Suprapubic skin (tissue), 4 donors: Measurements from ENCODE around the gene METTL8. TPM values are rescaled to one million over a fixed set of nuclear protein-coding genes. Genes with fewer than 3 reads are reported as not detected.

Experiments used
- DNase-seq, 2 donors: peaks; one replicate each; pipeline ENCODE4 v3.0.0-alpha.2; 2019; ENCODE audit warnings: low spot score in 2 of 2
- H3K27ac ChIP-seq: fragments of 200-600 bp; sonication (generic); one replicate; pipeline ENCODE4 v1.5.1; 2019
- H3K27me3 ChIP-seq: fragments of 200-600 bp; sonication (generic); one replicate; pipeline ENCODE4 v1.5.1; 2019
- H3K36me3 ChIP-seq: fragments of 200-600 bp; sonication (generic); one replicate; pipeline ENCODE4 v1.5.1; 2019
- H3K4me1 ChIP-seq: fragments of 200-600 bp; sonication (generic); one replicate; pipeline ENCODE4 v1.5.1; 2019
- H3K4me3 ChIP-seq: fragments of 200-600 bp; sonication (generic); one replicate; pipeline ENCODE4 v1.5.1; 2019; ENCODE audit warnings: mild to moderate bottlenecking
- H3K9me3 ChIP-seq: fragments of 200-600 bp; sonication (generic); one replicate; pipeline ENCODE4 v1.5.1; 2019
- CTCF ChIP-seq, 2 donors: fragments of 200-600 bp in 1 of 2; fragments of 450-650 bp in 1 of 2; sonication (generic) in 1 of 2; IDR thresholded peaks; one replicate each; pipeline ENCODE4 v1.5.1; 2016 to 2019; ENCODE audit warnings: antibody characterized with exemption in 2 of 2, mild to moderate bottlenecking in 1 of 2, moderate library complexity in 1 of 2
- EP300 ChIP-seq: sonication (generic); formaldehyde crosslinking; IDR thresholded peaks from one replicate; pipeline ENCODE4 v1.6.1; 2017; ENCODE audit warnings: antibody characterized with exemption
- POLR2A ChIP-seq, 2 donors: fragments of 450-650 bp; IDR thresholded peaks; one replicate each; pipeline ENCODE4 v1.6.1; 2017; ENCODE audit warnings: antibody characterized with exemption in 2 of 2, mild to moderate bottlenecking in 2 of 2, moderate library complexity in 2 of 2
- POLR2AphosphoS5 ChIP-seq, 3 donors: sonication (generic); formaldehyde crosslinking; IDR thresholded peaks; one replicate each; pipeline ENCODE4 v1.6.1; 2017; ENCODE audit warnings: antibody characterized with exemption in 3 of 3
- WGBS: methylation state at CpG from one replicate; pipeline ENCODE4 v1.1.5; 2018; 5-methylcytosine and 5-hydroxymethylcytosine counted together
- total RNA-seq, 4 donors: library from RNA; depleted of rRNA; stranded (reverse); fragments of >200 nt; gene quantifications; one replicate each; pipeline ENCODE4 v1.1.0, GENCODE V29; 2016

METTL8 gene
- total RNA-seq, 4 donors from 2014 or later, result 35.8 to 42.5 (median 38.7) TPM

GRCh38 chr2:171346723-171347557, 86.8 kb downstream of the METTL8 start:
- peaks cover 20% of the 10 kb centered on the region for H3K4me1 ChIP-seq
- H3K9me3 ChIP-seq, result no peaks in the 10 kb centered on the region
- no peak for DNase-seq
- H3K27ac ChIP-seq, result peak overlapping the region; percentile 65
- H3K4me3 ChIP-seq, result no peak overlapping the region
- no peaks in the 10 kb centered on the region for H3K36me3 ChIP-seq
- TF ChIP-seq POLR2AphosphoS5 (IDR thresholded peaks at IDR 0.05), result no peak
- TF ChIP-seq CTCF (IDR thresholded peaks at IDR 0.05), result no peak
- no peak for TF ChIP-seq EP300
- TF ChIP-seq POLR2A (IDR thresholded peaks at IDR 0.05), result no peak
- no peaks in the 10 kb centered on the region for H3K27me3 ChIP-seq
- WGBS, result 70% methylated on average over 10 of the region's 10 CpGs

GRCh38 chr2:171345971-171346722, 87.6 kb downstream of the METTL8 start:
- H3K4me3 ChIP-seq, result no peak overlapping the region
- no peaks in the 10 kb centered on the region for H3K36me3 ChIP-seq
- no peak for DNase-seq
- TF ChIP-seq POLR2A (IDR thresholded peaks at IDR 0.05), result no peak
- TF ChIP-seq EP300, result no peak
- no peak for TF ChIP-seq POLR2AphosphoS5 (IDR thresholded peaks at IDR 0.05)
- TF ChIP-seq CTCF (IDR thresholded peaks at IDR 0.05), result no peak
- peaks cover 20% of the 10 kb centered on the region for H3K4me1 ChIP-seq
- peak overlapping the region; percentile 23 for H3K27ac ChIP-seq
- H3K27me3 ChIP-seq, result no peaks in the 10 kb centered on the region
- WGBS, result 95% methylated on average over 3 of the region's 3 CpGs
- H3K9me3 ChIP-seq, result no peaks in the 10 kb centered on the region

- TF ChIP-seq EP300, result no peak
- TF ChIP-seq POLR2AphosphoS5 (IDR thresholded peaks at IDR 0.05), result no peak
- no peak for TF ChIP-seq POLR2A (IDR thresholded peaks at IDR 0.05)
- no peak for TF ChIP-seq CTCF (IDR thresholded peaks at IDR 0.05)
- Histone ChIP-seq H3K27ac (no peak overlapping the region), H3K36me3 (no peaks in the 10 kb centered on the region), H3K4me3 (no peak overlapping the region), H3K27me3 (no peaks in the 10 kb centered on the region), H3K4me1 (peaks cover 20% of the 10 kb centered on the region), H3K9me3 (no peaks in the 10 kb centered on the region)
- no peak for DNase-seq
- 97% methylated on average over 2 of the region's 2 CpGs for WGBS
These were observed 89.6 kb downstream of the METTL8 start for GRCh38 chr2:171344182-171344581.

- 17% methylated on average over 1 of the region's 1 CpG for WGBS
- H3K27me3 ChIP-seq, result no peaks in the 10 kb centered on the region
- no peak overlapping the region for H3K4me3 ChIP-seq
- H3K36me3 ChIP-seq, result no peaks in the 10 kb centered on the region
- H3K9me3 ChIP-seq, result no peaks in the 10 kb centered on the region
- peaks cover 8% of the 10 kb centered on the region for H3K4me1 ChIP-seq
- no peak for DNase-seq
- TF ChIP-seq POLR2A (IDR thresholded peaks at IDR 0.05), result no peak
- TF ChIP-seq POLR2AphosphoS5 (IDR thresholded peaks at IDR 0.05), result no peak
- TF ChIP-seq EP300, result no peak
- TF ChIP-seq CTCF (IDR thresholded peaks at IDR 0.05), result no peak
- H3K27ac ChIP-seq, result no peak overlapping the region
These were observed 91.8 kb downstream of the METTL8 start for GRCh38 chr2:171342067-171342413.

- TF ChIP-seq CTCF (IDR thresholded peaks at IDR 0.05) (no peak), POLR2A (IDR thresholded peaks at IDR 0.05) (no peak), POLR2AphosphoS5 (IDR thresholded peaks at IDR 0.05) (no peak), EP300 (no peak)
- H3K36me3 ChIP-seq, result no peaks in the 10 kb centered on the region
- H3K4me1 ChIP-seq, result peaks cover 3% of the 10 kb centered on the region
- no peak for DNase-seq
- WGBS, result 59% methylated on average over 7 of the region's 7 CpGs
- no peak overlapping the region for H3K4me3 ChIP-seq
- no peaks in the 10 kb centered on the region for H3K9me3 ChIP-seq
- no peak overlapping the region for H3K27ac ChIP-seq
- H3K27me3 ChIP-seq, result no peaks in the 10 kb centered on the region
These were observed 92.3 kb downstream of the METTL8 start for GRCh38 chr2:171341394-171342066.
